Transverse colon (tissue), 4 donors: Measurements from ENCODE around the gene CPT1A. TPM values are rescaled to one million over a fixed set of nuclear protein-coding genes. Genes with fewer than 3 reads are reported as not detected.
A peak's percentile ranks its signal among the peaks of the same experiment; 100 is the strongest.

Source experiments
- DNase-seq: peaks from one replicate; pipeline ENCODE4 v3.0.0-alpha.2; 2019
- H3K27ac ChIP-seq, 4 donors: fragments of 200-600 bp; sonication (generic); 2 replicates each; pipeline ENCODE4 v1.5.1; 2016 to 2018; ENCODE audit warnings: inconsistent platforms in 4 of 4
- H3K27me3 ChIP-seq: fragments of 200-600 bp; sonication (generic); 2 replicates; pipeline ENCODE4 v1.5.1; 2017; ENCODE audit warnings: inconsistent platforms
- H3K36me3 ChIP-seq, 4 donors: fragments of 200-600 bp; sonication (generic); 2 replicates each; pipeline ENCODE4 v1.5.1; 2017 to 2019; ENCODE audit warnings: inconsistent platforms in 4 of 4
- H3K4me1 ChIP-seq, 4 donors: fragments of 200-600 bp; sonication (generic); 2 replicates each; pipeline ENCODE4 v1.5.1; 2017 to 2020; ENCODE audit warnings: inconsistent platforms in 4 of 4
- H3K4me3 ChIP-seq, 4 donors: fragments of 200-600 bp; sonication (generic); 1 replicate in 1 of 4; 2 replicates in 3 of 4; pipeline versions ENCODE4 v1.5.1 to v1.6.1; 2017 to 2019; ENCODE audit warnings: inconsistent platforms in 4 of 4
- H3K9me3 ChIP-seq, 2 donors: fragments of 200-600 bp; sonication (generic); 2 replicates each; pipeline ENCODE4 v1.5.1; 2017 to 2019; ENCODE audit warnings: inconsistent platforms in 2 of 2
- CTCF ChIP-seq, 5 experiments: fragments of 200-600 bp in 3 of 5; fragments of 450-650 bp in 2 of 5; sonication (generic) in 3 of 5; IDR thresholded peaks; 1 replicate in 2 of 5; 2 replicates in 3 of 5; pipeline ENCODE4 v1.5.1; 2016 to 2017; ENCODE audit warnings: antibody characterized with exemption in 5 of 5, inconsistent platforms in 3 of 5, mild to moderate bottlenecking in 2 of 5, moderate library complexity in 1 of 5
- EP300 ChIP-seq: sonication (generic); formaldehyde crosslinking; IDR thresholded peaks from one replicate; pipeline ENCODE4 v1.6.1; 2017; ENCODE audit warnings: antibody characterized with exemption, low read depth
- POLR2A ChIP-seq: fragments of 450-650 bp; IDR thresholded peaks from one replicate; pipeline ENCODE4 v1.6.1; 2016; ENCODE audit warnings: antibody characterized with exemption, mild to moderate bottlenecking, moderate library complexity
- POLR2AphosphoS5 ChIP-seq, 3 donors: sonication (generic); formaldehyde crosslinking; IDR thresholded peaks; one replicate each; pipeline ENCODE4 v1.6.1; 2016; ENCODE audit warnings: antibody characterized with exemption in 3 of 3
- WGBS, 2 donors: methylation state at CpG; one replicate each; pipeline ENCODE4 v1.1.5; 2018; ENCODE audit warnings: low coverage in 1 of 2; 5-methylcytosine and 5-hydroxymethylcytosine counted together
- in situ Hi-C, 4 donors: fragments of 200-750 bp; cut with MboI; loops; one replicate each; pipeline versions ENCODE4 v1.15.0 to v1.15.1; 2017; ENCODE audit warnings: low sequenced_read_pairs in 3 of 4, low pct_ligation_motif_present in 1 of 4, low pct_unique_long_range_greater_than_20kb in 1 of 4
- intact Hi-C: fragments of 100-400 bp; cut with DNase I; formaldehyde crosslinking; loops from one replicate; pipeline ENCODE4 v1.15.1; 2023; ENCODE audit warnings: low total_unique reads
- total RNA-seq, 4 donors: library from RNA; depleted of rRNA; stranded (reverse); fragments of >200 nt; gene quantifications; one replicate each; pipeline ENCODE4 v1.1.0, GENCODE V29; 2016

Gene CPT1A
- total RNA-seq, 4 donors from 2014 or later: 98.9 to 263 (median 177) TPM

- H3K4me3 ChIP-seq: peak overlapping the region; percentile 6 to 58 (median 38)
Measured at GRCh38 chr11:68870470-68870869, 28.8 kb upstream of the CPT1A start.

DNA sequence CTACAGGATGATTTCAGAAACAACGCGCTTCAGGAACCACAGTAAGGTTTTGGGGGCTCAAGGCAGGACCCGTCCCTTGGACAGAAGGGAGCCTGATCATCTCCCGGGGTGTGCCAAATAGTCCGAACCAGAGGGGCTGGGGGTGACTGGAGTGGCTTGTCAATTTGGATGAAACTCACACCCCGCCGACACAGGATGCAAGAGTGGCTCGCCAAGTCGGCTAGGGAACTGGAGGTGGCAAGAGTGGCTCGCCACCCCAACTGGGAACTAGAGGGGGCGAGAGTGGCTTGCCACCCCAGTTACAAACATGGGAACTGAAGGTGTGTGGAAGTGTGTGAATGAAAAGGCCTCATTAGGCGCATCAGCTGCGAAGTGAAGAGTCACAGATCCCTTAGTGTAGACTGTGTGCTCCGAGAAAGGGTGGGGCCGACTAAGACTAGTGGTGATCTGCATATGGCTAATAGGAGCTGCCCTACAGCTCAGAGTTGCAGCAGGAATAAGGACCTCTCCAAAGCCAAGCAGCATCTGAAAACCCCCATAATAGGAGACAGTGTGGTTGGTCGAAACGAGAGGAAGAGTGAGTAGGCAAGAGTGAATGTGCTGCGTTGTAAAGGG lies 26.6 kb upstream of the CPT1A start:
- TF ChIP-seq CTCF (IDR thresholded peaks at IDR 0.05) (no peak), POLR2A (no peak), EP300 (no peak), POLR2AphosphoS5 (IDR thresholded peaks at IDR 0.05) (no peak)
- intact Hi-C loops (no loop called here), in situ Hi-C loops (no loop called here)
- no peak for DNase-seq
- Histone ChIP-seq H3K4me3 (no peak overlapping the region), H3K36me3 (no peaks in the 10 kb centered on the region), H3K4me1 (peaks cover 3 to 15% (median 5%) of the 10 kb centered on the region in 4 donors), H3K9me3 (peaks cover 0 to 5% of the 10 kb centered on the region in 2 donors), H3K27me3 (no peaks in the 10 kb centered on the region), H3K27ac (no peak overlapping the region)
- WGBS, 2 donors: 88 to 92% methylated on average over 8 to 18 of the region's 18 CpGs

More at GRCh38 chr11:68870470-68870869, 28.8 kb upstream of the CPT1A start:
- intact Hi-C loops (no loop called here), in situ Hi-C loops (no loop called here)
- Histone ChIP-seq H3K27me3 (no peaks in the 10 kb centered on the region), H3K36me3 (no peaks in the 10 kb centered on the region), H3K27ac (peak overlapping the region in 3 of 4 donors; percentile 15 to 47 (median 38)), H3K4me1 (peaks cover 3 to 15% (median 5%) of the 10 kb centered on the region in 4 donors), H3K9me3 (no peaks in the 10 kb centered on the region)
- TF ChIP-seq POLR2A (no peak), CTCF (IDR thresholded peaks at IDR 0.05) (peak in 1 of 5 experiments; percentile 5), EP300 (no peak), POLR2AphosphoS5 (IDR thresholded peaks at IDR 0.05) (no peak)
- WGBS, 2 donors: 39 to 54% methylated on average over 6 to 9 of the region's 9 CpGs
- DNase-seq: no peak

DNA sequence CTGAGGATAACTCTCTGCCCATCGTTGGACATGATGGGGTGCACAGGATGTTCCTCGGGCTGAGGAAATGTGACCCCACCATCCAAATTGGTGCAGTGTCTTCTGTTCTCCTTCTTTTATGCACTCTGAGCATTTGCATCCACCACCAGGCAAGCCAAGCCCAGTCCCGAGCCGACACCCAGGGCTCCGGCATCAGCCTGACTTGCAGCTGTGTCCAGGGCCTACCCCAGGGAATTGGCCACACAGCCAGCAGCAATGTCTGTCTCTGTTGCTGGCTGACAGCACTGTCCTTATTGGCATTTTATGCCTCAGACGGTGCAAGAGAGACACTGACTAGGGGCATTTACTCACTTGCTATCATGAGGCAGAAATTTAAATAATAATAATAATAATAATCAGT lies 25.4 kb upstream of the CPT1A start:
- WGBS, 2 donors: 80 to 82% methylated on average over 3 to 6 of the region's 6 CpGs
- peaks cover 3 to 15% (median 5%) of the 10 kb centered on the region in 4 donors for H3K4me1 ChIP-seq
- H3K27ac ChIP-seq: no peak overlapping the region
- no peak overlapping the region for H3K4me3 ChIP-seq
- no peaks in the 10 kb centered on the region for H3K27me3 ChIP-seq
- DNase-seq: no peak
- H3K9me3 ChIP-seq: peaks cover 0 to 5% of the 10 kb centered on the region in 2 donors
- no peak for TF ChIP-seq CTCF (IDR thresholded peaks at IDR 0.05)
- no peak for TF ChIP-seq POLR2A
- TF ChIP-seq POLR2AphosphoS5 (IDR thresholded peaks at IDR 0.05): no peak
- TF ChIP-seq EP300: no peak
- intact Hi-C loops: loop anchor here (2.0 kb wide), 1 partner anchor 78 kb away; no protein-coding TSS in a partner anchor
- H3K36me3 ChIP-seq: no peaks in the 10 kb centered on the region
- in situ Hi-C loops: no loop called here

- no peak for TF ChIP-seq CTCF (IDR thresholded peaks at IDR 0.05)
- no peak for TF ChIP-seq EP300
- TF ChIP-seq POLR2A: no peak
- TF ChIP-seq POLR2AphosphoS5 (IDR thresholded peaks at IDR 0.05): no peak
- H3K9me3 ChIP-seq: peaks cover 0 to 5% of the 10 kb centered on the region in 2 donors
- DNase-seq: no peak
- WGBS, 2 donors: 85% methylated on average over 11 of the region's 11 CpGs; no CpG with 5 or more reads in 1 of the 2 donors
- H3K27ac ChIP-seq: no peak overlapping the region
- no peak overlapping the region for H3K4me3 ChIP-seq
- H3K4me1 ChIP-seq: peaks cover 0 to 8% (median 5%) of the 10 kb centered on the region in 4 donors
- no peaks in the 10 kb centered on the region for H3K36me3 ChIP-seq
- in situ Hi-C loops: no loop called here
- intact Hi-C loops: no loop called here
- no peaks in the 10 kb centered on the region for H3K27me3 ChIP-seq
Measured at GRCh38 chr11:68865241-68865640, 23.5 kb upstream of the CPT1A start.
